Upper lobe of right lung (tissue), 1 donor: Measurements from ENCODE around the gene MYH10. TPM values are rescaled to one million over a fixed set of nuclear protein-coding genes. Genes with fewer than 3 reads are reported as not detected.

Source experiments
- ATAC-seq: fragments of 200-7000 bp; cut with Tn5 transposase; one replicate; pipeline ENCODE4 v1.9.1; 2020; ENCODE audit warnings: mild to moderate bottlenecking, moderate library complexity
- DNase-seq: peaks from one replicate; pipeline ENCODE4 v3.0.0-alpha.2; 2020
- H3K27ac ChIP-seq: fragments of 200-600 bp; one replicate; pipeline ENCODE4 v1.8.0; 2022
- H3K27me3 ChIP-seq: fragments of 200-600 bp; one replicate; pipeline ENCODE4 v1.8.0; 2022; ENCODE audit warnings: mild to moderate bottlenecking
- H3K36me3 ChIP-seq: fragments of 200-600 bp; one replicate; pipeline ENCODE4 v1.8.0; 2022
- H3K4me1 ChIP-seq: fragments of 200-600 bp; one replicate; pipeline ENCODE4 v1.8.0; 2022
- H3K4me3 ChIP-seq: fragments of 200-600 bp; one replicate; pipeline ENCODE4 v1.8.0; 2022; ENCODE audit warnings: mild to moderate bottlenecking
- H3K9me3 ChIP-seq: fragments of 200-600 bp; one replicate; pipeline ENCODE4 v1.8.0; 2022
- intact Hi-C: fragments of 100-400 bp; cut with DNase I; formaldehyde crosslinking; loops from one replicate; pipeline ENCODE4 v1.11.0; 2022
- total RNA-seq: library from RNA; stranded (reverse); fragmentation: NEBNext Ultra II Directional; extraction: Animal tissue kit (Norgen Biotek cat#: 25700); gene quantifications from one replicate; pipeline ENCODE4 v1.2.1, GENCODE V29; 2021
- TF ChIP-seq, protein P1 (sequence below): fragments of 200-600 bp; IDR thresholded peaks from one replicate; pipeline ENCODE4 v1.8.0; 2022; ENCODE audit warnings: antibody characterized with exemption
- donor health status: DM: no; HTN: yes; CAD: no; lungs with severe emphysema.

MYH10 gene
- total RNA-seq, 1 donor from 2014 or later, result 205 TPM

DNA sequence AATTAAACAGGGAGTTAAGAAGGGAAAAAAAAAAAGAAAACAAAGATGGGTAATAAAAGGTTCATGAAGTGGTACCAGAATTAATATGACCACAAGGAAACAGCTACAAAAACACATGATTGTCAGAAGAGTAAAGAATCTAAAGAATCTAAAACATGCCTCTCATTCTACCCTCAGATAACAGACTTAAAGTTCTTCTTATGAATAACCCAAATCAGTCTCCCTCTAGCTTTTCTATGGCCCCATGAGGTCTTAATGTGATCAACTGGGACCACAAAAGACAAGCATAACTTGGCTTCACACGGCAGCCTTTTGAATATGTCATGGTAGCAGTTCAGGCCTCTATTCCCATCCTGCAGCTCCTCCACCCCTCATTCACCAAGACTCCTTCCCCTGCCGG lies 6.9 kb downstream of the MYH10 start:
- no peak for DNase-seq
- no peaks in the 10 kb centered on the region for H3K9me3 ChIP-seq
- no peak overlapping the region for H3K4me3 ChIP-seq
- intact Hi-C loops, result no loop called here
- TF ChIP-seq, protein P1, sequence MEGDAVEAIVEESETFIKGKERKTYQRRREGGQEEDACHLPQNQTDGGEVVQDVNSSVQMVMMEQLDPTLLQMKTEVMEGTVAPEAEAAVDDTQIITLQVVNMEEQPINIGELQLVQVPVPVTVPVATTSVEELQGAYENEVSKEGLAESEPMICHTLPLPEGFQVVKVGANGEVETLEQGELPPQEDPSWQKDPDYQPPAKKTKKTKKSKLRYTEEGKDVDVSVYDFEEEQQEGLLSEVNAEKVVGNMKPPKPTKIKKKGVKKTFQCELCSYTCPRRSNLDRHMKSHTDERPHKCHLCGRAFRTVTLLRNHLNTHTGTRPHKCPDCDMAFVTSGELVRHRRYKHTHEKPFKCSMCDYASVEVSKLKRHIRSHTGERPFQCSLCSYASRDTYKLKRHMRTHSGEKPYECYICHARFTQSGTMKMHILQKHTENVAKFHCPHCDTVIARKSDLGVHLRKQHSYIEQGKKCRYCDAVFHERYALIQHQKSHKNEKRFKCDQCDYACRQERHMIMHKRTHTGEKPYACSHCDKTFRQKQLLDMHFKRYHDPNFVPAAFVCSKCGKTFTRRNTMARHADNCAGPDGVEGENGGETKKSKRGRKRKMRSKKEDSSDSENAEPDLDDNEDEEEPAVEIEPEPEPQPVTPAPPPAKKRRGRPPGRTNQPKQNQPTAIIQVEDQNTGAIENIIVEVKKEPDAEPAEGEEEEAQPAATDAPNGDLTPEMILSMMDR, result no peak
- H3K4me1 ChIP-seq, result no peaks in the 10 kb centered on the region
- H3K27ac ChIP-seq, result no peak overlapping the region
- no peak for ATAC-seq
- H3K27me3 ChIP-seq, result peaks cover 11% of the 10 kb centered on the region
- H3K36me3 ChIP-seq, result no peaks in the 10 kb centered on the region

DNA sequence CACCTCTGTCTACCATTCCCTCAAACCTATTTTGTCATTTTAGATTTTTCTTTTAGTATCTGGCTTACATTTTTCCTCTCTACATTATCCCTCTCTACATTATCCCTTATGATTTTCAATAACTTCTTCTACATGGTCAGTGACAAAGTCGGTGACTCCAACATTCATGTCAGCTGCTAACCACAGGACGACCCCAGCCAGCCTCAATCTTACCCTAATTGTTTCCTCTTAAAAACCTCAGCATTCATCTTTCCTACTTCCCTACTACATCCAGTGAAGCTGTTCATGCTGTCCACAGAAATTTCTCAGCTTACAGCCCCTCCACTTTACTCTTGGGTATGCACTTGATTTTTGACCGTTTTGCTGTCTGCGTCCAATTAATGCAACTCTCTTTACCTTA lies 8.3 kb downstream of the MYH10 start:
- intact Hi-C loops, result no loop called here
- TF ChIP-seq, protein P1, result no peak
- Histone ChIP-seq H3K4me1 (no peaks in the 10 kb centered on the region), H3K27ac (no peak overlapping the region), H3K9me3 (no peaks in the 10 kb centered on the region), H3K36me3 (no peaks in the 10 kb centered on the region), H3K27me3 (peaks cover 6% of the 10 kb centered on the region), H3K4me3 (no peak overlapping the region)
- ATAC-seq (no peak), DNase-seq (no peak)

DNA sequence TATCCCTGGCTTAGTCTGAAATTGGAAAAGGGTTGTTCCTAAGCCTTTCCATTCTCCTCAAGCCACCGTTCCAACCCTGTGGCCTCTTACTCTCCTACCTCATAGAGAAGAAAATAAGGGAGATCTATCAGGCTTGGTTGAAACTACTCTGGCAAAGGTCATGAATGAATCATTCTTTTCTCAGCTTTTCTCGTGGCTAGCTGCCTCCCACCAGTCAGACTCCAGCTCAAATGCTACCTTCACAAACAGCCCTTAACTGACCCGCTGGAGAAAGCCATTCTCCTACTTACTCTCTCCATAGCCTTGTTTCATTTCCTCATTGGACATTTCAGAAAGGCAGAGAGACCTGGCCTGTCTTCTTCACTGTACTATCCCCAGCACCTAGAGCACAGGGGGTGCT lies 8.9 kb downstream of the MYH10 start:
- H3K36me3 ChIP-seq, result no peaks in the 10 kb centered on the region
- H3K4me1 ChIP-seq, result no peaks in the 10 kb centered on the region
- intact Hi-C loops, result no loop called here
- H3K4me3 ChIP-seq, result no peak overlapping the region
- DNase-seq (no peak), ATAC-seq (no peak)
- no peaks in the 10 kb centered on the region for H3K9me3 ChIP-seq
- H3K27ac ChIP-seq, result no peak overlapping the region
- H3K27me3 ChIP-seq, result peaks cover 6% of the 10 kb centered on the region
- TF ChIP-seq, protein P1, result no peak

DNA sequence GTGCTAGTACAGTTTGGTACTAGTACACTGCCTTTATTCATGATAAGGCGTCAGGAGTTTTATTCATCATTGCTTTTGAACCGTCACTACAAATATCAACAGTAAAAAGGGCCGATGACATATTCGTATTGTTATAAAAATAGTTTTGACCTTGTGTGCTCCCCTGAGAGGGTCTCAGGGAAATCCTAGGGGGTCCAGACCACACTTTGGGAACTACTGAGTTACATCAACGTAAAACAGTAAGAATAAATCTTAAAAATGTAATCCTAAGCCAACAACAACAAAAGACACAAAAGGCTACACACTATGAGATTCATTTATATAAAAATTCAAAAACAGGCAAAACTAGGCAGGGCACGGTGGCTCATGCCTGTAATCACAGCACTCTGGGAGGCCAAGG lies 11.2 kb downstream of the MYH10 start:
- Histone ChIP-seq H3K4me3 (no peak overlapping the region), H3K9me3 (no peaks in the 10 kb centered on the region), H3K27ac (no peak overlapping the region), H3K36me3 (no peaks in the 10 kb centered on the region), H3K27me3 (no peaks in the 10 kb centered on the region), H3K4me1 (no peaks in the 10 kb centered on the region)
- TF ChIP-seq, protein P1, result no peak
- ATAC-seq (no peak), DNase-seq (no peak)
- intact Hi-C loops, result no loop called here

DNA sequence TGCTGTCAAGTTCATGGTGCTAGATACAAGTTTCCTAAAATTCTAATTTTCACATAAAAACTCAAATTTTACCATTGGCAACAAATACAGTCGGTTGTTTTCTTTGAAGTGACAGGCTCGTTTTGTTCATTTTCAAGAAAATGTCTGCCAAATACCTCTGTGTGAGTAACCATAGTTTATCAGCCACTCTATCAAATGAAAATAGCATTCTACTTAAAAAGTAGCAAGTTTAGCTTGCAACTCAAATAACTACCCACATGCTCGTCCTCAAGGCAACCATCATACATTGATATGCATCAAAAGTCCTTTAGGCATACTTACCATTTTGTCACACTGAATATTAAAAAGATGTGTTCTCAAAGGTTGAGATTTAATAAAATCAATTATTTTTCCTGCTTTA lies 11.7 kb downstream of the MYH10 start:
- no peaks in the 10 kb centered on the region for H3K27me3 ChIP-seq
- DNase-seq (no peak), ATAC-seq (no peak)
- H3K4me1 ChIP-seq, result no peaks in the 10 kb centered on the region
- intact Hi-C loops, result no loop called here
- H3K27ac ChIP-seq, result no peak overlapping the region
- H3K4me3 ChIP-seq, result no peak overlapping the region
- TF ChIP-seq, protein P1, result no peak
- H3K36me3 ChIP-seq, result no peaks in the 10 kb centered on the region
- no peaks in the 10 kb centered on the region for H3K9me3 ChIP-seq

DNA sequence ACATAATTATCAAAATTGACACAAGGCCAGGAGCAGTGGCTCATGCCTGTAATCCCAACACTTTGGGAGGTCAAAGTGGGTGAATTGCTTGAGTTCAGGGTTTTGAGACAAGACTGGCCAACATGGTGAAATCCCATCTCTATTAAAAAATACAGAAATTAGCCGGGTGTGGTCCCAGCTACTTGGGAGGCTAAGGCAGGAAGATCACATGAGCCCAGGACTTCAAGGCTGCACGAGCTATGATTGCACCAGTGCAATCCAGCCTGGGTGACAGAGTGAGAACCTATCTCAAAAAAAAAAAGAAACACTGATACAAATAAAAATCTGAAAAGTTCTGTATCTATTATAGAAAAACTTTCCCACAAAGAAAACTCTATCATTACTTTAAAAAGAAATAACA lies 15.5 kb downstream of the MYH10 start:
- TF ChIP-seq, protein P1, result no peak
- ATAC-seq, result no peak

More for the DNA sequence above, 15.5 kb downstream of the MYH10 start:
- no peak for DNase-seq
- H3K9me3 ChIP-seq, result no peaks in the 10 kb centered on the region
- intact Hi-C loops, result no loop called here
- no peak overlapping the region for H3K27ac ChIP-seq
- no peak overlapping the region for H3K4me3 ChIP-seq
- no peaks in the 10 kb centered on the region for H3K36me3 ChIP-seq
- H3K27me3 ChIP-seq, result no peaks in the 10 kb centered on the region
- H3K4me1 ChIP-seq, result peaks cover 10% of the 10 kb centered on the region
